GM12892 (cell line): ENCODE measurements around the gene SPACDR.

Source experiments
- POLR2A ChIP-seq: IDR thresholded peaks from 2 replicates; pipeline ENCODE4 v1.6.1; 2011; ENCODE audit warnings: low read depth, low read length, control low read depth
- POLR2AphosphoS5 ChIP-seq: IDR thresholded peaks from 2 replicates; pipeline ENCODE4 v1.6.1; 2011; ENCODE audit warnings: low read depth, low read length, control low read depth

DNA sequence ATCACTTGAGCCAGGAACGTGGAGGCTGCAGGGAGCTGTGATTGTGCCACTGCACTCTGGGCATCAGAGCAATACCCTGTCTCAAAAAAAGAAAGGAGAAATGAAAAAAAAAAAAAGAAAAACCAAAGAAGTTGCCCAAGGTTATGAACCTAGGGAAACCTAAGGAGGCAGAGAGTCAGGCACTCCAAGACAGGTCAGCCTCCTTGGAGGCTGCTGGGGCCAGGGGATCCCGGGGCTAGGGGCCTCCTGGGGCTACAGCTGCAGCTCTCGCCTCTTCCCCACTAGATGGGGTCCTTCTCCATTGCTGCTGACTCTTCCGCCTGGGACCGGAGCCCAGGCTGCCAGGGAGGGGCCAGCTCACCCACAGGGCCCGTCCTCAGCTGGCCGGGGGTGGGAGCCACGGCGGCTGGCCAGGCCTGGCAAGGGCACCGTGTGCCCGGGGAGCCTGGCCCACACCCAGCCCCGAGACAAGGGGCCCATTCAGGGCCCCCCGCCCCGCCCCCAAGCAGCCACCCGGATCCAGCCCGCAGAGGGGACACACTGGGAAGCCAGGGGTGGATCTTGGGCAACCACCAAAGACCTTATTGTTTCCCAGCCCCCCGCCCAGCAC lies 1.7 kb upstream of the SPACDR start:
- TF ChIP-seq POLR2AphosphoS5 (no peak), POLR2A (no peak)
